Activated T-helper 2 cell treated with anti-CD3 and anti-CD28 coated beads, Interferon-gamma antibody, Interleukin-2, Interleukin-4, amounts not matched to agents 10 μg/mL and 5 μg/mL and 100 μg/mL, durations not matched to agents 14 hours and 24 hours and 36 hours (primary cell): Measurements from ENCODE around the gene IQCC. TPM values are rescaled to one million over a fixed set of nuclear protein-coding genes. Genes with fewer than 3 reads are reported as not detected.
A peak's percentile ranks its signal among the peaks of the same experiment; 100 is the strongest.
"Not testable (repeated sequence)": the region's sequence is repeated elsewhere in the genome, so short reads cannot be mapped to it uniquely, and the experiment has no call there.

Experiments used
- DNase-seq: peaks from one replicate; pipeline ENCODE4 v3.0.0; 2021; ENCODE audit warnings: low spot score
- H3K27ac Mint-ChIP-seq: one replicate; pipeline ENCODE4 v1.8.0; 2021; ENCODE audit warnings: mixed read lengths
- H3K27me3 Mint-ChIP-seq: one replicate; pipeline ENCODE4 v1.8.0; 2021; ENCODE audit warnings: low read depth, mixed read lengths
- H3K36me3 Mint-ChIP-seq: one replicate; pipeline ENCODE4 v1.8.0; 2021; ENCODE audit warnings: low read depth, mixed read lengths
- H3K4me1 Mint-ChIP-seq: one replicate; pipeline ENCODE4 v1.8.0; 2021; ENCODE audit warnings: low read depth, mixed read lengths
- H3K4me3 Mint-ChIP-seq: one replicate; pipeline ENCODE4 v1.8.0; 2021; ENCODE audit warnings: low read depth, mild to moderate bottlenecking, moderate library complexity, mixed read lengths
- H3K9me3 Mint-ChIP-seq: one replicate; pipeline ENCODE4 v1.8.0; 2021; ENCODE audit warnings: mixed read lengths
- intact Hi-C: fragments of 100-400 bp; cut with micrococcal nuclease; formaldehyde crosslinking; loops from one replicate; pipeline ENCODE4 v1.15.1; 2023
- total RNA-seq: library from RNA; stranded (reverse); gene quantifications from 2 replicates; pipeline ENCODE4 v1.2.3, GENCODE V29; 2022

The IQCC gene
- total RNA-seq: 5.0 and 5.4 TPM in 2 replicates

DNA sequence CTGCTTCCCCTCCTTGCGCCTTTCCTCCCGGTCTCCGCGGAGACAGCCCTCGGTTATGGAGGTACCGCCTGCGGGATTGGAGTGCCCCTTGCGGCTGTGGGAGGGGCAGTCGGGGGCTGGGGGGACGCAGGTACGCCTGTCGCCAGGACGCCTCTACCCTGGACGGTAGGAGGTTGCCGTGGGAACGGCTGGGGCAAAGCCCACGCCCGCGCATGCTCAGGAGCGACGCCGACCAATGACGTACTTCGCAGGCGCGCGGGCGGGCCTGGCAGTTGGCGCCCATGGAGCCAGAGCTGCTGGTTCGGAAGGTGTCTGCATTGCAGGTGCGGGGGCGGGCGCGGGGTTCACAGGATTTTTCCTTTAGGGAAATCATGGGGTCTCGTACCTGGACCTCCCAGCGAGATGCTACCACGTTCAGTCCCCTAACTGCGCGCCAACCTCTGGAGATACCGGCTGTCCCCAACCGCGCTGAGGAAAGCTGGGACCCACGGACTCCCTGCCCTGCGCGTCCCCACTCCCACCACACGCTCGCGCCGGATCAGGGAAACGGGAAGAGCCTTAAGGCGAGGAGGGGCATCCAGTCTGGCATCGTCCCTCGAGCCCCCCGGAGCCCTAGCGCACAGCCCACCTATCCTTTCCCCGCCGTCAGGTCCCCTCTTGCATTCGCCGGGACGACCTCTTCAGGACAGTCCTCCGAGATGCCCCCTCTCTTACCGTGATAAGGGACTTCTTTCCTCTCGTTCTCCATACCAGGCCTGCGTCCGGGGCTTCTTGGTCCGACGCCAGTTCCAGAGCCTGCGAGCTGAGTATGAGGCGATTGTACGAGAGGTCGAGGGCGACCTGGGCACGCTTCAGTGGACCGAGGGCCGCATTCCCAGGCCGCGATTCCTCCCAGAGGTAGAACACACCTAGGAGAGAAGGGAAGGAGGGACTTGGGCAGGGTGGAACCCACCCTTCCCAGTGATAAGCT, at the start of gene IQCC:
TSS of gene IQCC (plus strand) at position 271 of the 970 bp plus-strand sequence. CDS start at position 282, 11 bp downstream.
- H3K36me3 Mint-ChIP-seq: peaks cover 37% of the 10 kb centered on the region
- H3K9me3 Mint-ChIP-seq: no peaks in the 10 kb centered on the region
- intact Hi-C loops: loop anchor here (10.0 kb wide), 1 partner anchor 609 kb away; the partner anchor contains the start of genes S100PBP and YARS1
- peaks cover 28% of the 10 kb centered on the region for H3K4me1 Mint-ChIP-seq
- H3K27me3 Mint-ChIP-seq: no peaks in the 10 kb centered on the region
- peak within 1 kb of the TSS; percentile 87 for H3K4me3 Mint-ChIP-seq
- H3K27ac Mint-ChIP-seq: peak within 1 kb of the TSS; percentile 83
- peak; percentile 82 for DNase-seq

GRCh38 chr1:32159189-32159588, 46.3 kb upstream of the IQCC start:
- Mint-ChIP-seq H3K9me3 (no peaks in the 10 kb centered on the region), H3K27me3 (no peaks in the 10 kb centered on the region), H3K36me3 (peaks cover 78% of the 10 kb centered on the region), H3K4me3 (no peak overlapping the region), H3K4me1 (peaks cover 13% of the 10 kb centered on the region), H3K27ac (peak overlapping the region; percentile 69)
- intact Hi-C loops: no loop called here
- DNase-seq: no peak

DNA sequence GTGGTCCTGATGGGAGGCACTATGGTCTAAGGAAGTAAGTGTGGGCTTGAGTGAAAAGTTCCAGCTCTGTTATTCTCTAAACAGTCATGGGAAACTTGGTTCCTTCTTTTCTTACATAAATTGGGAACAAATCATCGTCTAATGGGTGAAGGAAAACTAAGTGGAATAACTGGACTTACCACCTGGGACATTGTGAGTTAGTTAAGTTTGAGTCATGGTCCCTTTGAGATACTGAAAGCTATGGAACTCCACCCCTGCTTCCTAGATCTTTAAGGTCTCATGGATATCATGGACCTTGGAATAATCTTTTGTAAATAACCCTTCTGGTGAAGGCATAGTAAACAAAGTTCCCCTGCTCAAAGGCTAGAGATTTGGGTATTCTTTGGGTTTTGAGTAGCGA, 42.1 kb upstream of the IQCC start:
- Mint-ChIP-seq H3K27me3 (no peaks in the 10 kb centered on the region), H3K27ac (no peak overlapping the region), H3K9me3 (no peaks in the 10 kb centered on the region), H3K36me3 (peaks cover 71% of the 10 kb centered on the region), H3K4me1 (peaks cover 7% of the 10 kb centered on the region), H3K4me3 (no peak overlapping the region)
- DNase-seq: no peak
- intact Hi-C loops: no loop called here

GRCh38 chr1:32165633-32166032, 39.8 kb upstream of the IQCC start:
- H3K9me3 Mint-ChIP-seq, DNase-seq, H3K27me3 Mint-ChIP-seq, H3K4me1 Mint-ChIP-seq, H3K4me3 Mint-ChIP-seq, H3K27ac Mint-ChIP-seq, intact Hi-C loops: not testable (repeated sequence)
- H3K36me3 Mint-ChIP-seq: peaks cover 67% of the 10 kb centered on the region

- Mint-ChIP-seq H3K9me3 (no peaks in the 10 kb centered on the region), H3K27ac (no peak overlapping the region), H3K27me3 (no peaks in the 10 kb centered on the region), H3K4me3 (no peak overlapping the region), H3K4me1 (peaks cover 8% of the 10 kb centered on the region), H3K36me3 (peaks cover 69% of the 10 kb centered on the region)
- DNase-seq: no peak
- intact Hi-C loops: no loop called here
Measured at GRCh38 chr1:32170991-32171390, 34.5 kb upstream of the IQCC start.

GRCh38 chr1:32172621-32173245, 32.7 kb upstream of the IQCC start:
- H3K36me3 Mint-ChIP-seq: peaks cover 56% of the 10 kb centered on the region
- intact Hi-C loops: no loop called here

GRCh38 chr1:32178380-32179192, 26.9 kb upstream of the IQCC start:
- DNase-seq: no peak

More at GRCh38 chr1:32172621-32173245, 32.7 kb upstream of the IQCC start:
- no peaks in the 10 kb centered on the region for H3K9me3 Mint-ChIP-seq
- H3K27me3 Mint-ChIP-seq: no peaks in the 10 kb centered on the region
- no peak overlapping the region for H3K4me3 Mint-ChIP-seq
- H3K4me1 Mint-ChIP-seq: peaks cover 8% of the 10 kb centered on the region
- H3K27ac Mint-ChIP-seq: no peak overlapping the region
- DNase-seq: no peak

DNA sequence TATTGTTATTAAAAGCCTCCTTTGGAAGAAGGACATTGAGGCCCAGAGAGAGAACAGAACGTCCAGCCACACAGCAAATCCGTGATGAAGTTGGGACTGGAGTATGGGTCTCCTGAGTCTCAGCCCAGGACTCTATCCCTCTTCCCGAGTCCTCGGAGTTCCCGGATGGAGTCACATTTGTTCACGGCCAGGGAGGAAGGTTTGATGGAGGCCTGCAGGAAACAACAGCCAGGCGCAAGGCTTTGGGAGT, 26.4 kb upstream of the IQCC start:
- Mint-ChIP-seq H3K4me1 (peaks cover 29% of the 10 kb centered on the region), H3K36me3 (peaks cover 41% of the 10 kb centered on the region), H3K9me3 (no peaks in the 10 kb centered on the region), H3K4me3 (peak overlapping the region; percentile 97), H3K27me3 (no peaks in the 10 kb centered on the region), H3K27ac (peak overlapping the region; percentile 98)
- intact Hi-C loops: loop anchor here (1.0 to 2.0 kb wide), 2 partner anchors 71 to 472 kb away; partner anchors contain the start of genes KPNA6, RBBP4 and ZBTB8OS
- DNase-seq: no peak

More at GRCh38 chr1:32178380-32179192, 26.9 kb upstream of the IQCC start:
- H3K27me3 Mint-ChIP-seq: no peaks in the 10 kb centered on the region
- H3K27ac Mint-ChIP-seq: peak overlapping the region; percentile 98
- H3K9me3 Mint-ChIP-seq: no peaks in the 10 kb centered on the region
- peaks cover 26% of the 10 kb centered on the region for H3K4me1 Mint-ChIP-seq
- intact Hi-C loops: loop anchor here (1.0 to 2.0 kb wide), 2 partner anchors 70 to 472 kb away; partner anchors contain the start of genes KPNA6, RBBP4 and ZBTB8OS
- H3K4me3 Mint-ChIP-seq: peak overlapping the region; percentile 97
- H3K36me3 Mint-ChIP-seq: peaks cover 41% of the 10 kb centered on the region

- Mint-ChIP-seq H3K4me3 (peak within 1 kb of the TSS; percentile 97), H3K27me3 (no peaks in the 10 kb centered on the region), H3K9me3 (no peaks in the 10 kb centered on the region), H3K4me1 (peaks cover 34% of the 10 kb centered on the region), H3K27ac (peak within 1 kb of the TSS; percentile 98), H3K36me3 (peaks cover 42% of the 10 kb centered on the region)
- DNase-seq: peak; percentile 87
- intact Hi-C loops: loop anchor here (1.0 to 5.0 kb wide), 6 partner anchors 21 to 471 kb away; partner anchors contain the start of genes CCDC28B, KPNA6, LCK and RBBP4
Measured at GRCh38 chr1:32179443-32180185, 25.9 kb upstream of the IQCC start, which contains the start of gene TXLNA. Gene TXLNA (plus strand): TSS chr1:32179675. CDS start chr1:32180346, 671 bp downstream.

DNA sequence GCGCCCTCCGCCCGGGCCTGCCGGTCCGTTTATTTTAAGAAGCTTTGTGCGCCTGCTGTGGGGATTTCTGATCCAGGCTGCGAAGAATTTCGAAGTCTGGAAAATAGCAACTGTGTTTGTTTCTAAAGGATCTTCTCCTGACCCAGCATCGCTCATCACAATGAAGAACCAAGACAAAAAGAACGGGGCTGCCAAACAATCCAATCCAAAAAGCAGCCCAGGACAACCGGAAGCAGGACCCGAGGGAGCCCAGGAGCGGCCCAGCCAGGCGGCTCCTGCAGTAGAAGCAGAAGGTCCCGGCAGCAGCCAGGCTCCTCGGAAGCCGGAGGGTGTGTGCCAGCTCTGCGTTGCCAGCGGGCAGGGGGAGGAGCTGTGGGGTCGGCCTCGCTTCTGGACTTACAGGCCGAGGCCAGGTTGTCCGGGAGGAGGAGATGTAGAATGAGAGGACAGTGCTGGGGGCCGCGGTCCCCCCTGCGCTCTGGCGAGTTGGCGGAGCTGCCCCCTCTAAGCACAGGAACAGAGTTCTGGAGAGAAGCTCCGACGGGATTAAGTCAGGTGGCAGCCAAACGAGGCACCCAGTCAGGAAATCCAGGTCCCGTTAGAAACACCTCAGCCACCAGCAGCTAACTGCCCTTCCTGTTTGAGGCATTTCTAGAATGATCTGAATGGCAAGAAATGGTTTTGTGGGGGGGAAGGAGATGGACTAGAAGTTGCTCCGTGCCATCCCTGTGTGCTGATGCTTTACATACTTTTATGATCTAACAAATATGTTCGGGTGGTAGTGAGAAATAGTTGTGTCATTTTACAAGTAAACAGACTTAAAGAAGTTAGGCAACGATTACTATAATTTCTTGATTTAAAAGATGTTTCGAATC, 25.0 kb upstream of the IQCC start:
- Mint-ChIP-seq H3K36me3 (peaks cover 48% of the 10 kb centered on the region), H3K9me3 (no peaks in the 10 kb centered on the region), H3K4me3 (peak overlapping the region; percentile 97), H3K27ac (peak overlapping the region; percentile 92), H3K4me1 (peaks cover 40% of the 10 kb centered on the region), H3K27me3 (no peaks in the 10 kb centered on the region)
- peak; percentile 31 for DNase-seq
- intact Hi-C loops: loop anchor here (1.0 to 5.0 kb wide), 4 partner anchors 20 to 108 kb away; partner anchors contain the start of genes CCDC28B, LCK and TMEM39B

DNA sequence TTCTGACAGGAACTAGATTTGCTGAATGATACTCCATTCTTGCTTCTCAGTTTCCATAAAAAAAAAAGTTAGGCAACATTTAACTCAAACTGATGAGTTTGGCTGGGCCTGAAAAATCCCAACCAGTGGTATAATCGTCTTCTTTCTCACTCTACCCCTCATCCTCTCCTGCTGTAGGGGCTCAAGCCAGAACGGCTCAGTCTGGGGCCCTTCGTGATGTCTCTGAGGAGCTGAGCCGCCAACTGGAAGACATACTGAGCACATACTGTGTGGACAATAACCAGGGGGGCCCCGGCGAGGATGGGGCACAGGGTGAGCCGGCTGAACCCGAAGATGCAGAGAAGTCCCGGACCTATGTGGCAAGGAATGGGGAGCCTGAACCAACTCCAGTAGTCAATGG, 24.4 kb upstream of the IQCC start:
- H3K27me3 Mint-ChIP-seq: no peaks in the 10 kb centered on the region
- H3K4me1 Mint-ChIP-seq: peaks cover 42% of the 10 kb centered on the region
- H3K27ac Mint-ChIP-seq: peak overlapping the region; percentile 92
- H3K36me3 Mint-ChIP-seq: peaks cover 50% of the 10 kb centered on the region
- peak overlapping the region; percentile 97 for H3K4me3 Mint-ChIP-seq
- intact Hi-C loops: loop anchor here (2.0 to 5.0 kb wide), 2 partner anchors 71 to 108 kb away; partner anchors contain the start of genes LCK and TMEM39B
- no peaks in the 10 kb centered on the region for H3K9me3 Mint-ChIP-seq
- no peak for DNase-seq
